ENCODE data around the gene ACSL4. TPM values are rescaled to one million over a fixed set of nuclear protein-coding genes. Genes with fewer than 3 reads are reported as not detected.

Gene ACSL4
- total RNA-seq, 4 donors from 2014 or later = 17.9 to 68.7 (median 26.6) TPM

GRCh38 chrX:109774706-109775105, 41.6 kb upstream of the ACSL4 start:
- TF ChIP-seq CTCF (IDR thresholded peaks at IDR 0.05) (no peak), POLR2A (IDR thresholded peaks at IDR 0.05) (no peak), EP300 (IDR thresholded peaks at IDR 0.05) (peak in 1 of 2 donors; percentile 51)
- peaks cover 0 to 6% (median 0%) of the 10 kb centered on the region in 4 donors for H3K9me3 ChIP-seq
- peak in 1 of 2 donors; percentile 10 for DNase-seq (ENCODE audit: low spot score in 2 of 2)
- H3K27ac ChIP-seq = peak overlapping the region in 1 of 4 donors; percentile 13
- H3K4me1 ChIP-seq = peaks cover 0 to 10% (median 0%) of the 10 kb centered on the region in 4 donors
- H3K27me3 ChIP-seq = no peaks in the 10 kb centered on the region
- H3K4me3 ChIP-seq = no peak overlapping the region
- WGBS, 2 donors = 28 to 35% methylated on average over 5 of the region's 5 CpGs
- no peaks in the 10 kb centered on the region for H3K36me3 ChIP-seq

GRCh38 chrX:109774136-109774535, 41.1 kb upstream of the ACSL4 start:
- H3K9me3 ChIP-seq = peaks cover 0 to 6% (median 0%) of the 10 kb centered on the region in 4 donors
- no peaks in the 10 kb centered on the region for H3K27me3 ChIP-seq
- 53 to 68% methylated on average over 1 of the region's 1 CpG for WGBS, 2 donors
- TF ChIP-seq EP300 (IDR thresholded peaks at IDR 0.05) (no peak), POLR2A (IDR thresholded peaks at IDR 0.05) (no peak), CTCF (IDR thresholded peaks at IDR 0.05) (no peak)
- H3K4me1 ChIP-seq = peaks cover 0 to 10% (median 0%) of the 10 kb centered on the region in 4 donors
- no peak for DNase-seq (ENCODE audit: low spot score in 2 of 2)
- H3K4me3 ChIP-seq = no peak overlapping the region
- H3K27ac ChIP-seq = peak overlapping the region in 1 of 4 donors; percentile 13
- no peaks in the 10 kb centered on the region for H3K36me3 ChIP-seq

- H3K9me3 ChIP-seq = peaks cover 0 to 6% (median 0%) of the 10 kb centered on the region in 4 donors
- H3K4me3 ChIP-seq = no peak overlapping the region
- H3K4me1 ChIP-seq = peaks cover 0 to 10% (median 0%) of the 10 kb centered on the region in 4 donors
- no peaks in the 10 kb centered on the region for H3K27me3 ChIP-seq
- TF ChIP-seq EP300 (IDR thresholded peaks at IDR 0.05) (no peak), CTCF (IDR thresholded peaks at IDR 0.05) (no peak)
- no peak for DNase-seq (ENCODE audit: low spot score in 2 of 2)
- 78 to 86% methylated on average over 2 of the region's 2 CpGs for WGBS, 2 donors
- H3K36me3 ChIP-seq = no peaks in the 10 kb centered on the region
- no peak overlapping the region for H3K27ac ChIP-seq
Observed at GRCh38 chrX:109773374-109773773, 40.3 kb upstream of the ACSL4 start.

GRCh38 chrX:109770780-109771179, 37.7 kb upstream of the ACSL4 start:
- H3K27ac ChIP-seq = no peak overlapping the region
- no peaks in the 10 kb centered on the region for H3K27me3 ChIP-seq
- peaks cover 0 to 10% (median 0%) of the 10 kb centered on the region in 4 donors for H3K4me1 ChIP-seq
- no peak for TF ChIP-seq EP300 (IDR thresholded peaks at IDR 0.05)
- no peak for TF ChIP-seq CTCF (IDR thresholded peaks at IDR 0.05)
- no peak for TF ChIP-seq POLR2A (IDR thresholded peaks at IDR 0.05)
- DNase-seq (ENCODE audit: low spot score in 2 of 2) = no peak
- no peak overlapping the region for H3K4me3 ChIP-seq
- H3K9me3 ChIP-seq = peaks cover 0 to 6% (median 0%) of the 10 kb centered on the region in 4 donors
- no peaks in the 10 kb centered on the region for H3K36me3 ChIP-seq
- 85 to 96% methylated on average over 2 of the region's 2 CpGs for WGBS, 2 donors

- no peak for DNase-seq (ENCODE audit: low spot score in 2 of 2)
- no peaks in the 10 kb centered on the region for H3K36me3 ChIP-seq
- no peaks in the 10 kb centered on the region for H3K9me3 ChIP-seq
- H3K27me3 ChIP-seq = peaks cover 0 to 25% of the 10 kb centered on the region in 2 donors
- TF ChIP-seq EP300 (IDR thresholded peaks at IDR 0.05) (no peak), CTCF (IDR thresholded peaks at IDR 0.05) (no peak), POLR2A (IDR thresholded peaks at IDR 0.05) (no peak)
- no peak overlapping the region for H3K4me3 ChIP-seq
- H3K4me1 ChIP-seq = no peaks in the 10 kb centered on the region
- 74 to 88% methylated on average over 2 of the region's 2 CpGs for WGBS, 2 donors
- H3K27ac ChIP-seq = no peak overlapping the region
Observed at GRCh38 chrX:109760922-109761250, 27.8 kb upstream of the ACSL4 start.
